GM23338 (cell line): ENCODE results near the gene THADA. TPM values are rescaled to one million over a fixed set of nuclear protein-coding genes. Genes with fewer than 3 reads are reported as not detected.

Experiments used
- ATAC-seq: fragments of 200-7000 bp; cut with Tn5 transposase; 3 replicates; pipeline ENCODE4 v1.9.1; 2020
- DNase-seq: peaks from one replicate; pipeline ENCODE4 v3.0.0-alpha.2; 2015; ENCODE audit warnings: low spot score
- H2AFZ ChIP-seq: fragments of 200-600 bp; sonication (generic); 2 replicates; pipeline ENCODE4 v1.8.0; 2016; ENCODE audit warnings: antibody characterized with exemption, mild to moderate bottlenecking, moderate library complexity
- H3F3A ChIP-seq: fragments of 200-600 bp; sonication (generic); replicated peaks from 2 replicates; pipeline ENCODE4 v1.8.0; 2017; ENCODE audit warnings: antibody characterized with exemption, mixed run types, low read depth
- H3K27ac ChIP-seq: fragments of 200-600 bp; sonication (generic); 2 replicates; pipeline ENCODE4 v1.6.1; 2016; ENCODE audit warnings: low read depth
- H3K27me3 ChIP-seq: fragments of 200-600 bp; sonication (generic); 2 replicates; pipeline ENCODE4 v1.8.0; 2016; ENCODE audit warnings: mild to moderate bottlenecking, mixed run types, moderate library complexity; ENCODE audit not compliant: insufficient read depth
- H3K36me3 ChIP-seq: fragments of 200-600 bp; sonication (generic); 2 replicates; pipeline ENCODE4 v1.8.0; 2016; ENCODE audit warnings: mild to moderate bottlenecking; ENCODE audit not compliant: insufficient read depth
- H3K4me1 ChIP-seq: fragments of 200-600 bp; sonication (generic); 2 replicates; pipeline ENCODE4 v1.8.0; 2016; ENCODE audit warnings: mild to moderate bottlenecking, moderate library complexity; ENCODE audit not compliant: insufficient read depth
- H3K4me2 ChIP-seq: fragments of 200-600 bp; sonication (generic); 2 replicates; pipeline ENCODE4 v1.7.1; 2017; ENCODE audit warnings: mixed run types
- H3K4me3 ChIP-seq: fragments of 200-600 bp; sonication (generic); 2 replicates; pipeline ENCODE4 v1.6.1; 2016; ENCODE audit warnings: mixed run types
- H3K79me2 ChIP-seq: fragments of 200-600 bp; sonication (generic); replicated peaks from 2 replicates; pipeline ENCODE4 v1.8.0; 2017; ENCODE audit warnings: mild to moderate bottlenecking; ENCODE audit not compliant: insufficient read depth
- H3K9me2 ChIP-seq: fragments of 200-600 bp; sonication (generic); 2 replicates; pipeline ENCODE4 v1.8.0; 2017; ENCODE audit not compliant: insufficient read depth
- H4K20me1 ChIP-seq: fragments of 200-600 bp; sonication (generic); replicated peaks from 2 replicates; pipeline ENCODE4 v1.8.0; 2017; ENCODE audit warnings: mild to moderate bottlenecking; ENCODE audit not compliant: insufficient read depth
- H3K27ac Mint-ChIP-seq: 2 replicates; pipeline ENCODE4 v1.8.0; 2020; ENCODE audit warnings: inconsistent platforms, mild to moderate bottlenecking, moderate library complexity, mixed read lengths
- H3K27me3 Mint-ChIP-seq: 3 replicates; pipeline ENCODE4 v1.8.0; 2022; ENCODE audit warnings: low read depth, mild to moderate bottlenecking, moderate library complexity, mixed read lengths, inconsistent platforms; ENCODE audit not compliant: insufficient read depth, poor library complexity
- H3K36me3 Mint-ChIP-seq: 3 replicates; pipeline ENCODE4 v1.8.0; 2021; ENCODE audit warnings: low read depth, mild to moderate bottlenecking, inconsistent platforms, moderate library complexity, mixed read lengths
- H3K4me1 Mint-ChIP-seq: 3 replicates; pipeline ENCODE4 v1.8.0; 2020; ENCODE audit warnings: mild to moderate bottlenecking, inconsistent platforms, mixed read lengths
- H3K4me3 Mint-ChIP-seq: 3 replicates; pipeline ENCODE4 v1.8.0; 2021; ENCODE audit warnings: moderate library complexity, mild to moderate bottlenecking, inconsistent platforms, mixed read lengths
- H3K9me3 Mint-ChIP-seq: 3 replicates; pipeline ENCODE4 v1.8.0; 2020; ENCODE audit warnings: moderate library complexity, mild to moderate bottlenecking, inconsistent platforms, mixed read lengths
- EZH2 ChIP-seq: fragments of 200-600 bp; sonication (generic); IDR thresholded peaks from one replicate; pipeline ENCODE4 v1.8.0; 2017; ENCODE audit warnings: antibody characterized with exemption, mild to moderate bottlenecking, low read depth; ENCODE audit not compliant: unreplicated experiment
- EZH2phosphoT487 ChIP-seq: fragments of 200-600 bp; sonication (generic); IDR thresholded peaks from one replicate; pipeline ENCODE4 v1.8.1; 2018; ENCODE audit warnings: antibody characterized with exemption; ENCODE audit not compliant: unreplicated experiment
- JUNB ChIP-seq: IDR thresholded peaks from one replicate; pipeline ENCODE4 v1.6.1; 2016; ENCODE audit warnings: antibody characterized with exemption; ENCODE audit not compliant: unreplicated experiment
- NANOG ChIP-seq: IDR thresholded peaks from 2 replicates; pipeline ENCODE4 v1.6.1; 2016; ENCODE audit warnings: antibody characterized with exemption, borderline replicate concordance
- STAT1 ChIP-seq: IDR thresholded peaks from one replicate; pipeline ENCODE4 v1.6.1; 2016; ENCODE audit warnings: antibody characterized with exemption; ENCODE audit not compliant: unreplicated experiment
- ZNF114 ChIP-seq: fragments of 250-450 bp; sonication (Bioruptor Pico); IDR thresholded peaks from 2 replicates; pipeline ENCODE4 v1.5.0; 2020; ENCODE audit warnings: mild to moderate bottlenecking, moderate library complexity
- polyA plus RNA-seq: library from polyadenylated mRNA; unstranded; fragments of >200 nt; fragmentation: Nextera tagmentation; extraction: Ambion mirVana; gene quantifications from 2 replicates; pipeline ENCODE4 v1.2.1, GENCODE V29; 2016
- total RNA-seq: library from RNA; depleted of rRNA; stranded (reverse); fragments of >200 nt; shearing (Covaris generic); gene quantifications from 2 replicates; pipeline ENCODE4 v1.2.3, GENCODE V29; 2014
- TF ChIP-seq, protein P1 (sequence below): fragments of 250-450 bp; sonication (Bioruptor Pico); IDR thresholded peaks from 2 replicates; pipeline ENCODE4 v1.5.0; 2020; ENCODE audit warnings: mild to moderate bottlenecking, moderate library complexity
- TF ChIP-seq, protein P2 (sequence below), 2 experiments: fragments of 200-600 bp in 1 of 2; sonication (generic) in 1 of 2; conservative IDR thresholded peaks; 2 replicates each; pipeline versions ENCODE4 v1.5.1 to v1.6.1; 2016 to 2017; ENCODE audit warnings: antibody characterized with exemption in 2 of 2, low read depth in 2 of 2, mild to moderate bottlenecking in 2 of 2, moderate library complexity in 1 of 2

THADA gene
- total and polyA plus RNA-seq, 2 experiments from 2014 or later = 17.0 to 30.7 TPM

DNA sequence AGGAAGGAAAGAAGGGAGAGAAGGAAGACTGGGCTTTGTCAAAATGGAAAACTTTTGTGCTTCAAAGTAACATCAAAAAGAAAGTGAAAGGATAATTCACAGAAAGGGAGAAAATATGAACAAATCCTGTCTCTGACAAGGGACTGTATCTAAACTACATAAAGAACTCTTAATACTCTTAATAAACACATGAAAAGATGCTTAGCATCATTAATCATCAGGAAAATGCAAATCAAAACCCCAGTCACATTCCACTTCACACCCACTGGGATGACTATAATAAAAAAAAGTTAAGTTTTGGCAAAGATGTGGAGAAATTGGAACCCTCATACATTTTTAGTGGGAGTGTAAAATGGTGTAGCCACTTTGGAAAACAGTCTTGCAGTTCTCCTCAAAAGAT is 357.7 kb downstream of the THADA start:
- Mint-ChIP-seq H3K27me3 (peaks cover 6% of the 10 kb centered on the region), H3K27ac (no peak overlapping the region), H3K36me3 (no peaks in the 10 kb centered on the region; the same call in 2 of the 3 replicates), H3K9me3 (no peaks in the 10 kb centered on the region; the same call in 2 of the 3 replicates), H3K4me1 (peaks cover 7% of the 10 kb centered on the region; the same call in 2 of the 3 replicates), H3K4me3 (no peak overlapping the region)
- Histone ChIP-seq H2AFZ (no peak overlapping the region), H3K27ac (no peak overlapping the region), H3K9me2 (no peaks in the 10 kb centered on the region), H4K20me1 (no peaks in the 10 kb centered on the region), H3K27me3 (no peaks in the 10 kb centered on the region), H3K36me3 (no peaks in the 10 kb centered on the region), H3K4me3 (no peak overlapping the region), H3K4me2 (no peak overlapping the region), H3K79me2 (no peaks in the 10 kb centered on the region), H3K4me1 (no peaks in the 10 kb centered on the region; the same call in 1 of the 2 replicates), H3F3A (0 out of 2 replicates have a peak, but pooled peaks cover 7% of the 10 kb centered on the region)
- TF ChIP-seq ZNF114 (CRISPR knock-in tag) (no peak), NANOG (no peak), JUNB (no peak), STAT1 (no peak), EZH2phosphoT487 (no peak), EZH2 (no peak)
- TF ChIP-seq, protein P1, sequence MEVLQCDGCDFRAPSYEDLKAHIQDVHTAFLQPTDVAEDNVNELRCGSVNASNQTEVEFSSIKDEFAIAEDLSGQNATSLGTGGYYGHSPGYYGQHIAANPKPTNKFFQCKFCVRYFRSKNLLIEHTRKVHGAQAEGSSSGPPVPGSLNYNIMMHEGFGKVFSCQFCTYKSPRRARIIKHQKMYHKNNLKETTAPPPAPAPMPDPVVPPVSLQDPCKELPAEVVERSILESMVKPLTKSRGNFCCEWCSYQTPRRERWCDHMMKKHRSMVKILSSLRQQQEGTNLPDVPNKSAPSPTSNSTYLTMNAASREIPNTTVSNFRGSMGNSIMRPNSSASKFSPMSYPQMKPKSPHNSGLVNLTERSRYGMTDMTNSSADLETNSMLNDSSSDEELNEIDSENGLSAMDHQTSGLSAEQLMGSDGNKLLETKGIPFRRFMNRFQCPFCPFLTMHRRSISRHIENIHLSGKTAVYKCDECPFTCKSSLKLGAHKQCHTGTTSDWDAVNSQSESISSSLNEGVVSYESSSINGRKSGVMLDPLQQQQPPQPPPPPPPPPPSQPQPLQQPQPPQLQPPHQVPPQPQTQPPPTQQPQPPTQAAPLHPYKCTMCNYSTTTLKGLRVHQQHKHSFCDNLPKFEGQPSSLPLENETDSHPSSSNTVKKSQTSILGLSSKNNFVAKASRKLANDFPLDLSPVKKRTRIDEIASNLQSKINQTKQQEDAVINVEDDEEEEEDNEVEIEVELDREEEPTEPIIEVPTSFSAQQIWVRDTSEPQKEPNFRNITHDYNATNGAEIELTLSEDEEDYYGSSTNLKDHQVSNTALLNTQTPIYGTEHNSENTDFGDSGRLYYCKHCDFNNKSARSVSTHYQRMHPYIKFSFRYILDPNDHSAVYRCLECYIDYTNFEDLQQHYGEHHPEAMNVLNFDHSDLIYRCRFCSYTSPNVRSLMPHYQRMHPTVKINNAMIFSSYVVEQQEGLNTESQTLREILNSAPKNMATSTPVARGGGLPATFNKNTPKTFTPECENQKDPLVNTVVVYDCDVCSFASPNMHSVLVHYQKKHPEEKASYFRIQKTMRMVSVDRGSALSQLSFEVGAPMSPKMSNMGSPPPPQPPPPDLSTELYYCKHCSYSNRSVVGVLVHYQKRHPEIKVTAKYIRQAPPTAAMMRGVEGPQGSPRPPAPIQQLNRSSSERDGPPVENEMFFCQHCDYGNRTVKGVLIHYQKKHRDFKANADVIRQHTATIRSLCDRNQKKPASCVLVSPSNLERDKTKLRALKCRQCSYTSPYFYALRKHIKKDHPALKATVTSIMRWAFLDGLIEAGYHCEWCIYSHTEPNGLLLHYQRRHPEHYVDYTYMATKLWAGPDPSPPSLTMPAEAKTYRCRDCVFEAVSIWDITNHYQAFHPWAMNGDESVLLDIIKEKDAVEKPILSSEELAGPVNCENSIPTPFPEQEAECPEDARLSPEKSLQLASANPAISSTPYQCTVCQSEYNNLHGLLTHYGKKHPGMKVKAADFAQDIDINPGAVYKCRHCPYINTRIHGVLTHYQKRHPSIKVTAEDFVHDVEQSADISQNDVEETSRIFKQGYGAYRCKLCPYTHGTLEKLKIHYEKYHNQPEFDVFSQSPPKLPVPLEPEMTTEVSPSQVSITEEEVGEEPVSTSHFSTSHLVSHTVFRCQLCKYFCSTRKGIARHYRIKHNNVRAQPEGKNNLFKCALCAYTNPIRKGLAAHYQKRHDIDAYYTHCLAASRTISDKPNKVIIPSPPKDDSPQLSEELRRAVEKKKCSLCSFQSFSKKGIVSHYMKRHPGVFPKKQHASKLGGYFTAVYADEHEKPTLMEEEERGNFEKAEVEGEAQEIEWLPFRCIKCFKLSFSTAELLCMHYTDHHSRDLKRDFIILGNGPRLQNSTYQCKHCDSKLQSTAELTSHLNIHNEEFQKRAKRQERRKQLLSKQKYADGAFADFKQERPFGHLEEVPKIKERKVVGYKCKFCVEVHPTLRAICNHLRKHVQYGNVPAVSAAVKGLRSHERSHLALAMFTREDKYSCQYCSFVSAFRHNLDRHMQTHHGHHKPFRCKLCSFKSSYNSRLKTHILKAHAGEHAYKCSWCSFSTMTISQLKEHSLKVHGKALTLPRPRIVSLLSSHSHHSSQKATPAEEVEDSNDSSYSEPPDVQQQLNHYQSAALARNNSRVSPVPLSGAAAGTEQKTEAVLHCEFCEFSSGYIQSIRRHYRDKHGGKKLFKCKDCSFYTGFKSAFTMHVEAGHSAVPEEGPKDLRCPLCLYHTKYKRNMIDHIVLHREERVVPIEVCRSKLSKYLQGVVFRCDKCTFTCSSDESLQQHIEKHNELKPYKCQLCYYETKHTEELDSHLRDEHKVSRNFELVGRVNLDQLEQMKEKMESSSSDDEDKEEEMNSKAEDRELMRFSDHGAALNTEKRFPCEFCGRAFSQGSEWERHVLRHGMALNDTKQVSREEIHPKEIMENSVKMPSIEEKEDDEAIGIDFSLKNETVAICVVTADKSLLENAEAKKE (CRISPR knock-in tag) = no peak
- TF ChIP-seq, protein P2, sequence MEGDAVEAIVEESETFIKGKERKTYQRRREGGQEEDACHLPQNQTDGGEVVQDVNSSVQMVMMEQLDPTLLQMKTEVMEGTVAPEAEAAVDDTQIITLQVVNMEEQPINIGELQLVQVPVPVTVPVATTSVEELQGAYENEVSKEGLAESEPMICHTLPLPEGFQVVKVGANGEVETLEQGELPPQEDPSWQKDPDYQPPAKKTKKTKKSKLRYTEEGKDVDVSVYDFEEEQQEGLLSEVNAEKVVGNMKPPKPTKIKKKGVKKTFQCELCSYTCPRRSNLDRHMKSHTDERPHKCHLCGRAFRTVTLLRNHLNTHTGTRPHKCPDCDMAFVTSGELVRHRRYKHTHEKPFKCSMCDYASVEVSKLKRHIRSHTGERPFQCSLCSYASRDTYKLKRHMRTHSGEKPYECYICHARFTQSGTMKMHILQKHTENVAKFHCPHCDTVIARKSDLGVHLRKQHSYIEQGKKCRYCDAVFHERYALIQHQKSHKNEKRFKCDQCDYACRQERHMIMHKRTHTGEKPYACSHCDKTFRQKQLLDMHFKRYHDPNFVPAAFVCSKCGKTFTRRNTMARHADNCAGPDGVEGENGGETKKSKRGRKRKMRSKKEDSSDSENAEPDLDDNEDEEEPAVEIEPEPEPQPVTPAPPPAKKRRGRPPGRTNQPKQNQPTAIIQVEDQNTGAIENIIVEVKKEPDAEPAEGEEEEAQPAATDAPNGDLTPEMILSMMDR (conservative IDR thresholded peaks at IDR 0.05; ENCODE audit: low read depth in 2 of 2) = no peak
- DNase-seq (no peak), ATAC-seq (no peak)
